Suppressor macrophage (primary cell): ENCODE data around the gene FAN1.
A peak's percentile ranks its signal among the peaks of the same experiment; 100 is the strongest.

Source experiments
- DNase-seq, 4 experiments: peaks; one replicate each; pipeline ENCODE4 v3.0.0-alpha.2; 2020 to 2022

Gene FAN1

GRCh38 chr15:30921781-30922479, 18.2 kb downstream of the FAN1 start:
- DNase-seq: no peak

GRCh38 chr15:30922480-30923311, 19.0 kb downstream of the FAN1 start:
- DNase-seq: no peak

- DNase-seq: no peak
Observed at GRCh38 chr15:30923429-30923828, 19.7 kb downstream of the FAN1 start.

- no peak for DNase-seq
Observed at GRCh38 chr15:30924353-30924752, 20.6 kb downstream of the FAN1 start.

GRCh38 chr15:30925686-30926085, 22.0 kb downstream of the FAN1 start:
- no peak for DNase-seq

- no peak for DNase-seq
Observed at GRCh38 chr15:30926161-30926560, 22.4 kb downstream of the FAN1 start.

- DNase-seq: no peak
Observed at GRCh38 chr15:30927148-30927761, 23.5 kb downstream of the FAN1 start.

- no peak for DNase-seq
Observed at GRCh38 chr15:30928076-30928475, 24.4 kb downstream of the FAN1 start.

GRCh38 chr15:30929064-30929669, 25.5 kb downstream of the FAN1 start:
- no peak for DNase-seq

GRCh38 chr15:30929982-30930381, 26.3 kb downstream of the FAN1 start:
- no peak for DNase-seq

- DNase-seq: no peak
Observed at GRCh38 chr15:30930422-30930821, 26.7 kb downstream of the FAN1 start.

- DNase-seq: no peak
Observed at GRCh38 chr15:30933293-30933692, 29.6 kb downstream of the FAN1 start.

- DNase-seq: no peak
Observed at GRCh38 chr15:30939161-30939560, 35.4 kb downstream of the FAN1 start.

GRCh38 chr15:30940359-30940758, 36.6 kb downstream of the FAN1 start:
- no peak for DNase-seq

GRCh38 chr15:30941520-30941919, 37.8 kb downstream of the FAN1 start:
- DNase-seq: no peak

- DNase-seq: no peak
Observed at GRCh38 chr15:30943654-30944335, 40.1 kb downstream of the FAN1 start.

GRCh38 chr15:30953183-30953582, 49.5 kb downstream of the FAN1 start:
- no peak for DNase-seq

GRCh38 chr15:30953731-30954378, 50.1 kb downstream of the FAN1 start:
- peak; percentile 9 to 36 (median 28) for DNase-seq

GRCh38 chr15:30954674-30955073, 51.0 kb downstream of the FAN1 start:
- DNase-seq: no peak

- no peak for DNase-seq
Observed at GRCh38 chr15:30956216-30957124, 52.8 kb downstream of the FAN1 start.

- DNase-seq: no peak
Observed at GRCh38 chr15:30958219-30958618, 54.5 kb downstream of the FAN1 start.
